ENCODE measurements around the gene ERBB2. TPM values are rescaled to one million over a fixed set of nuclear protein-coding genes. Genes with fewer than 3 reads are reported as not detected.

Gene ERBB2
- total and polyA plus RNA-seq, 9 of the 15 experiments (the other 6 are each of a cell fraction or from before 2014, with no cell fraction given): 0.74 to 5.6 (median 3.3) TPM

DNA sequence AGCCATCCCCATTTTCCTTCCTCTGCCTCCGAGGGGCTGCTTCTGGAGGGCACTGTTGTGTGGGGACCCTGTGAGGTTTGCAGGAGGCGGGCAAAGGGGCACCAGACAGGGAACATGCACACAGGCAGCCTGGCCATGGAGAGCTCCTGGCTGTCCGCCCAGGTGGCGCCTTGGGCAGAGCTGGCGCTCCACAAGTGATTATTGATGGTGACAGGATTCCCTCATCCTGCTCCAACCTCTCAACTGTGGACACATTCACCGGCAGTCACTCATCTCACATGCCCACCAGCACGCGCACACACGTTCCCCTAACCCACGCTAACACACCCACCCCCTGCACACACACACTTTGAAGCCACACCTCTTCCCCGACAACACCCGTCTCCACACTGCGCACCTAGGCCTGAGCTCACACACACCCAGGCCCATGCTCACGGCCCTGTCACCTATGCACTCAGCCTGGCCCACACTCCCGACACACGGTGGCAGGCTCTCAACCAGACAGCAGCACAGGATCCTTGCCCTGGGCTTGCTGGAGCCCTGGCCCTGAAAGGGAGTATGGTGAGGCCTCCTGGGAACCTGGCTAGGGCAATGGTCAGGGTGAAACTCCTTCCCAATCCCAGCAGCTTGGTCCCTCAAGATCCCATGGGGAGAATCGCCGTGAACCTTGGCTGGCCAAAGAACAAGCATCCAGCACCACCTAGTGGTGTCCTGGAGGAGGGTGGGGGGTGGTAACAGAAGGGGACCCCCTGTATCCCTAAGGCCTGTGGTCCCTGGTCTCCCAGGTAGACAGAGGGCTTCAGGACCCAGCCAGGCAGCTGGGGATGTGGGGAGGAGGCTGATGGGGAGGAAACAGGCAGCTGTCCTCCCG lies 28.0 kb upstream of the ERBB2 start (continued):
- TF ChIP-seq RB1 (IDR thresholded peaks at IDR 0.05; ENCODE audit: low read depth) (peak; percentile 22; the same call in 1 of the 2 replicates), ZNF311 (CRISPR knock-in tag; IDR thresholded peaks at IDR 0.05) (no peak), KAT8 (IDR thresholded peaks at IDR 0.05; ENCODE audit: low read depth) (no peak), NCOA4 (IDR thresholded peaks at IDR 0.05; ENCODE audit: partially characterized antibody) (no peak), NRF1 (conservative IDR thresholded peaks at IDR 0.05 in 1 of 2, IDR thresholded peaks at IDR 0.05 in 1 of 2) (peak in 1 of 2 experiments; percentile 36; a peak in 2 of 4 replicates), SMC3 (conservative IDR thresholded peaks at IDR 0.05; ENCODE audit: insufficient read depth, low read depth, low read length) (peak; percentile 81), KDM1A (IDR thresholded peaks at IDR 0.05) (no peak), ZNF408 (CRISPR knock-in tag; IDR thresholded peaks at IDR 0.05; ENCODE audit: low read depth) (no peak)
- TF ChIP-seq, protein P1, sequence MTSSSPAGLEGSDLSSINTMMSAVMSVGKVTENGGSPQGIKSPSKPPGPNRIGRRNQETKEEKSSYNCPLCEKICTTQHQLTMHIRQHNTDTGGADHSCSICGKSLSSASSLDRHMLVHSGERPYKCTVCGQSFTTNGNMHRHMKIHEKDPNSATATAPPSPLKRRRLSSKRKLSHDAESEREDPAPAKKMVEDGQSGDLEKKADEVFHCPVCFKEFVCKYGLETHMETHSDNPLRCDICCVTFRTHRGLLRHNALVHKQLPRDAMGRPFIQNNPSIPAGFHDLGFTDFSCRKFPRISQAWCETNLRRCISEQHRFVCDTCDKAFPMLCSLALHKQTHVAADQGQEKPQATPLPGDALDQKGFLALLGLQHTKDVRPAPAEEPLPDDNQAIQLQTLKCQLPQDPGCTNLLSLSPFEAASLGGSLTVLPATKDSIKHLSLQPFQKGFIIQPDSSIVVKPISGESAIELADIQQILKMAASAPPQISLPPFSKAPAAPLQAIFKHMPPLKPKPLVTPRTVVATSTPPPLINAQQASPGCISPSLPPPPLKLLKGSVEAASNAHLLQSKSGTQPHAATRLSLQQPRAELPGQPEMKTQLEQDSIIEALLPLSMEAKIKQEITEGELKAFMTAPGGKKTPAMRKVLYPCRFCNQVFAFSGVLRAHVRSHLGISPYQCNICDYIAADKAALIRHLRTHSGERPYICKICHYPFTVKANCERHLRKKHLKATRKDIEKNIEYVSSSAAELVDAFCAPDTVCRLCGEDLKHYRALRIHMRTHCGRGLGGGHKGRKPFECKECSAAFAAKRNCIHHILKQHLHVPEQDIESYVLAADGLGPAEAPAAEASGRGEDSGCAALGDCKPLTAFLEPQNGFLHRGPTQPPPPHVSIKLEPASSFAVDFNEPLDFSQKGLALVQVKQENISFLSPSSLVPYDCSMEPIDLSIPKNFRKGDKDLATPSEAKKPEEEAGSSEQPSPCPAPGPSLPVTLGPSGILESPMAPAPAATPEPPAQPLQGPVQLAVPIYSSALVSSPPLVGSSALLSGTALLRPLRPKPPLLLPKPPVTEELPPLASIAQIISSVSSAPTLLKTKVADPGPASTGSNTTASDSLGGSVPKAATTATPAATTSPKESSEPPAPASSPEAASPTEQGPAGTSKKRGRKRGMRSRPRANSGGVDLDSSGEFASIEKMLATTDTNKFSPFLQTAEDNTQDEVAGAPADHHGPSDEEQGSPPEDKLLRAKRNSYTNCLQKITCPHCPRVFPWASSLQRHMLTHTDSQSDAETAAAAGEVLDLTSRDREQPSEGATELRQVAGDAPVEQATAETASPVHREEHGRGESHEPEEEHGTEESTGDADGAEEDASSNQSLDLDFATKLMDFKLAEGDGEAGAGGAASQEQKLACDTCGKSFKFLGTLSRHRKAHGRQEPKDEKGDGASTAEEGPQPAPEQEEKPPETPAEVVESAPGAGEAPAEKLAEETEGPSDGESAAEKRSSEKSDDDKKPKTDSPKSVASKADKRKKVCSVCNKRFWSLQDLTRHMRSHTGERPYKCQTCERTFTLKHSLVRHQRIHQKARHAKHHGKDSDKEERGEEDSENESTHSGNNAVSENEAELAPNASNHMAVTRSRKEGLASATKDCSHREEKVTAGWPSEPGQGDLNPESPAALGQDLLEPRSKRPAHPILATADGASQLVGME (CRISPR knock-in tag; IDR thresholded peaks at IDR 0.05): no peak
